Transverse colon (tissue), 4 donors: ENCODE data around the gene LRCOL1.

Experiments
- EP300 ChIP-seq: sonication (generic); formaldehyde crosslinking; IDR thresholded peaks from one replicate; pipeline ENCODE4 v1.6.1; 2017; ENCODE audit warnings: antibody characterized with exemption, low read depth
- POLR2A ChIP-seq: fragments of 450-650 bp; IDR thresholded peaks from one replicate; pipeline ENCODE4 v1.6.1; 2016; ENCODE audit warnings: antibody characterized with exemption, mild to moderate bottlenecking, moderate library complexity
- POLR2AphosphoS5 ChIP-seq, 3 donors: sonication (generic); formaldehyde crosslinking; IDR thresholded peaks; one replicate each; pipeline ENCODE4 v1.6.1; 2016; ENCODE audit warnings: antibody characterized with exemption in 3 of 3
- TF ChIP-seq, protein P1 (sequence below), 5 experiments: fragments of 200-600 bp in 3 of 5; fragments of 450-650 bp in 2 of 5; sonication (generic) in 3 of 5; IDR thresholded peaks; 1 replicate in 2 of 5; 2 replicates in 3 of 5; pipeline ENCODE4 v1.5.1; 2016 to 2017; ENCODE audit warnings: antibody characterized with exemption in 5 of 5, inconsistent platforms in 3 of 5, mild to moderate bottlenecking in 2 of 5, moderate library complexity in 1 of 5

- TF ChIP-seq EP300 (no peak), POLR2A (no peak), POLR2AphosphoS5 (IDR thresholded peaks at IDR 0.05) (no peak)
- TF ChIP-seq, protein P1, sequence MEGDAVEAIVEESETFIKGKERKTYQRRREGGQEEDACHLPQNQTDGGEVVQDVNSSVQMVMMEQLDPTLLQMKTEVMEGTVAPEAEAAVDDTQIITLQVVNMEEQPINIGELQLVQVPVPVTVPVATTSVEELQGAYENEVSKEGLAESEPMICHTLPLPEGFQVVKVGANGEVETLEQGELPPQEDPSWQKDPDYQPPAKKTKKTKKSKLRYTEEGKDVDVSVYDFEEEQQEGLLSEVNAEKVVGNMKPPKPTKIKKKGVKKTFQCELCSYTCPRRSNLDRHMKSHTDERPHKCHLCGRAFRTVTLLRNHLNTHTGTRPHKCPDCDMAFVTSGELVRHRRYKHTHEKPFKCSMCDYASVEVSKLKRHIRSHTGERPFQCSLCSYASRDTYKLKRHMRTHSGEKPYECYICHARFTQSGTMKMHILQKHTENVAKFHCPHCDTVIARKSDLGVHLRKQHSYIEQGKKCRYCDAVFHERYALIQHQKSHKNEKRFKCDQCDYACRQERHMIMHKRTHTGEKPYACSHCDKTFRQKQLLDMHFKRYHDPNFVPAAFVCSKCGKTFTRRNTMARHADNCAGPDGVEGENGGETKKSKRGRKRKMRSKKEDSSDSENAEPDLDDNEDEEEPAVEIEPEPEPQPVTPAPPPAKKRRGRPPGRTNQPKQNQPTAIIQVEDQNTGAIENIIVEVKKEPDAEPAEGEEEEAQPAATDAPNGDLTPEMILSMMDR (IDR thresholded peaks at IDR 0.05), result no peak
Measured at GRCh38 chr12:132623072-132623869, 12.9 kb upstream of the LRCOL1 start.
